Cardiac fibroblast (primary cell): ENCODE results near the gene PRM2.
"Not testable (repeated sequence)": the region's sequence is repeated elsewhere in the genome, so short reads cannot be mapped to it uniquely, and the experiment has no call there.

ENCODE experiments used
- DNase-seq, 2 donors: peaks; one replicate each; pipeline versions ENCODE4 v3.0.0 to v3.0.0-alpha.2; 2010; ENCODE audit warnings: low read depth in 2 of 2
- H3K4me3 ChIP-seq, 2 donors: replicated peaks in 1 of 2; 1 replicate in 1 of 2; 2 replicates in 1 of 2; pipeline ENCODE4 v1.5.1; 2011; ENCODE audit warnings: low read depth in 2 of 2, low read length in 2 of 2, mild to moderate bottlenecking in 2 of 2, moderate library complexity in 1 of 2
- CTCF ChIP-seq: IDR thresholded peaks from one replicate; pipeline ENCODE4 v1.5.1; 2011; ENCODE audit warnings: low read depth, mild to moderate bottlenecking, low read length, inconsistent platforms

Gene PRM2

GRCh38 chr16:11295672-11296071 is 19.4 kb upstream of the PRM2 start:
- no peak for DNase-seq
- no peak for TF ChIP-seq CTCF
- H3K4me3 ChIP-seq: no peak overlapping the region

GRCh38 chr16:11292076-11292748 is 15.9 kb upstream of the PRM2 start:
- no peak for TF ChIP-seq CTCF
- DNase-seq: no peak
- H3K4me3 ChIP-seq: no peak overlapping the region

- no peak for DNase-seq
- no peak for TF ChIP-seq CTCF
- no peak overlapping the region for H3K4me3 ChIP-seq
Measured at GRCh38 chr16:11291091-11291703, 14.9 kb upstream of the PRM2 start.

- no peak for TF ChIP-seq CTCF
- DNase-seq: no peak
- no peak overlapping the region for H3K4me3 ChIP-seq
Measured at GRCh38 chr16:11290102-11290893, 14.0 kb upstream of the PRM2 start.

- H3K4me3 ChIP-seq, DNase-seq: not testable (repeated sequence)
Measured at GRCh38 chr16:11289696-11290095, 13.4 kb upstream of the PRM2 start.

GRCh38 chr16:11289202-11289601 is 12.9 kb upstream of the PRM2 start:
- DNase-seq: no peak
- no peak overlapping the region for H3K4me3 ChIP-seq
- no peak for TF ChIP-seq CTCF

- no peak for DNase-seq
- H3K4me3 ChIP-seq: no peak overlapping the region
- no peak for TF ChIP-seq CTCF
Measured at GRCh38 chr16:11285842-11286241, 9.6 kb upstream of the PRM2 start.
